ENCODE results near the gene MPV17L.

The MPV17L gene

GRCh38 chr16:15457400-15457799, 61.8 kb downstream of the MPV17L start:
- Histone ChIP-seq H3K4me3 (ENCODE audit: severe bottlenecking) (no peak overlapping the region), H3K27ac (ENCODE audit: poor library complexity, severe bottlenecking) (no peak overlapping the region), H3K4me1 (ENCODE audit: insufficient read depth, poor library complexity, severe bottlenecking) (no peaks in the 10 kb centered on the region), H3K27me3 (ENCODE audit: insufficient read depth, poor library complexity, severe bottlenecking) (no peaks in the 10 kb centered on the region), H3K9me3 (ENCODE audit: severe bottlenecking) (no peaks in the 10 kb centered on the region), H3K36me3 (ENCODE audit: low read depth) (no peaks in the 10 kb centered on the region)
- ATAC-seq (ENCODE audit: low read depth) (no peak), DNase-seq (ENCODE audit: low spot score) (no peak)
- no peak for TF ChIP-seq CTCF (IDR thresholded peaks at IDR 0.05; ENCODE audit: poor library complexity, severe bottlenecking)

GRCh38 chr16:15457958-15458357, 62.4 kb downstream of the MPV17L start:
- Histone ChIP-seq H3K36me3 (ENCODE audit: low read depth) (no peaks in the 10 kb centered on the region), H3K4me3 (ENCODE audit: severe bottlenecking) (no peak overlapping the region), H3K27ac (ENCODE audit: poor library complexity, severe bottlenecking) (no peak overlapping the region), H3K27me3 (ENCODE audit: insufficient read depth, poor library complexity, severe bottlenecking) (no peaks in the 10 kb centered on the region), H3K4me1 (ENCODE audit: insufficient read depth, poor library complexity, severe bottlenecking) (no peaks in the 10 kb centered on the region), H3K9me3 (ENCODE audit: severe bottlenecking) (no peaks in the 10 kb centered on the region)
- TF ChIP-seq CTCF (IDR thresholded peaks at IDR 0.05; ENCODE audit: poor library complexity, severe bottlenecking): peak; percentile 20
- ATAC-seq (ENCODE audit: low read depth) (no peak), DNase-seq (ENCODE audit: low spot score) (no peak)

- H3K9me3 ChIP-seq (ENCODE audit: severe bottlenecking): no peaks in the 10 kb centered on the region
- no peak for TF ChIP-seq CTCF (IDR thresholded peaks at IDR 0.05; ENCODE audit: poor library complexity, severe bottlenecking)
- ATAC-seq (ENCODE audit: low read depth) (no peak), DNase-seq (ENCODE audit: low spot score) (no peak)
- no peaks in the 10 kb centered on the region for H3K27me3 ChIP-seq (ENCODE audit: insufficient read depth, poor library complexity, severe bottlenecking)
- no peak overlapping the region for H3K4me3 ChIP-seq (ENCODE audit: severe bottlenecking)
- H3K27ac ChIP-seq (ENCODE audit: poor library complexity, severe bottlenecking): no peak overlapping the region
- H3K4me1 ChIP-seq (ENCODE audit: insufficient read depth, poor library complexity, severe bottlenecking): no peaks in the 10 kb centered on the region
- no peaks in the 10 kb centered on the region for H3K36me3 ChIP-seq (ENCODE audit: low read depth)
These were observed 64.2 kb downstream of the MPV17L start for GRCh38 chr16:15459791-15460190.

- Histone ChIP-seq H3K4me1 (ENCODE audit: insufficient read depth, poor library complexity, severe bottlenecking) (peaks cover 2% of the 10 kb centered on the region), H3K27me3 (ENCODE audit: insufficient read depth, poor library complexity, severe bottlenecking) (no peaks in the 10 kb centered on the region), H3K9me3 (ENCODE audit: severe bottlenecking) (no peaks in the 10 kb centered on the region), H3K27ac (ENCODE audit: poor library complexity, severe bottlenecking) (no peak overlapping the region), H3K36me3 (ENCODE audit: low read depth) (no peaks in the 10 kb centered on the region), H3K4me3 (ENCODE audit: severe bottlenecking) (no peak overlapping the region)
- ATAC-seq (ENCODE audit: low read depth): no peak
- TF ChIP-seq CTCF (IDR thresholded peaks at IDR 0.05; ENCODE audit: poor library complexity, severe bottlenecking): no peak
- no peak for DNase-seq (ENCODE audit: low spot score)
These were observed 65.0 kb downstream of the MPV17L start for GRCh38 chr16:15460601-15461000.

- DNase-seq (ENCODE audit: low spot score): no peak
- ATAC-seq (ENCODE audit: low read depth): no peak
- Histone ChIP-seq H3K4me1 (ENCODE audit: insufficient read depth, poor library complexity, severe bottlenecking) (peaks cover 6% of the 10 kb centered on the region), H3K4me3 (ENCODE audit: severe bottlenecking) (no peak overlapping the region), H3K27me3 (ENCODE audit: insufficient read depth, poor library complexity, severe bottlenecking) (no peaks in the 10 kb centered on the region), H3K9me3 (ENCODE audit: severe bottlenecking) (no peaks in the 10 kb centered on the region), H3K27ac (ENCODE audit: poor library complexity, severe bottlenecking) (no peak overlapping the region), H3K36me3 (ENCODE audit: low read depth) (no peaks in the 10 kb centered on the region)
- TF ChIP-seq CTCF (IDR thresholded peaks at IDR 0.05; ENCODE audit: poor library complexity, severe bottlenecking): no peak
These were observed 65.8 kb downstream of the MPV17L start for GRCh38 chr16:15461376-15461775.

Data from RWPE2 (cell line).